ELR (cell line): ENCODE measurements around the gene HOXC4.
A peak's percentile ranks its signal among the peaks of the same experiment; 100 is the strongest.
"Not testable (repeated sequence)": the region's sequence is repeated elsewhere in the genome, so short reads cannot be mapped to it uniquely, and the experiment has no call there.

Experiments
- DNase-seq: peaks from one replicate; pipeline ENCODE4 v3.0.0-alpha.2; 2015; ENCODE audit warnings: low read depth

The HOXC4 gene

GRCh38 chr12:54058128-54058768 lies 4.6 kb downstream of the HOXC4 start:
- DNase-seq = no peak

GRCh38 chr12:54059668-54060067 lies 6.0 kb downstream of the HOXC4 start:
- DNase-seq = no peak

GRCh38 chr12:54060174-54060974 lies 6.7 kb downstream of the HOXC4 start:
- DNase-seq = no peak

GRCh38 chr12:54060975-54061778 lies 7.5 kb downstream of the HOXC4 start:
- DNase-seq = no peak

GRCh38 chr12:54065677-54066076 lies 12.0 kb downstream of the HOXC4 start:
- DNase-seq = no peak

- DNase-seq = no peak
These were observed 12.8 kb downstream of the HOXC4 start for GRCh38 chr12:54066408-54066807.

GRCh38 chr12:54068418-54069070 lies 14.9 kb downstream of the HOXC4 start:
- no peak for DNase-seq

GRCh38 chr12:54071942-54072341 lies 18.3 kb downstream of the HOXC4 start:
- no peak for DNase-seq

- DNase-seq = no peak
These were observed 20.7 kb downstream of the HOXC4 start for GRCh38 chr12:54074308-54074707.

- DNase-seq = no peak
These were observed 21.8 kb downstream of the HOXC4 start for GRCh38 chr12:54075409-54075808.

GRCh38 chr12:54075974-54076373 lies 22.3 kb downstream of the HOXC4 start:
- DNase-seq = no peak

- DNase-seq = not testable (repeated sequence)
These were observed 24.2 kb downstream of the HOXC4 start for GRCh38 chr12:54077843-54078242.

GRCh38 chr12:54079115-54079514 lies 25.5 kb downstream of the HOXC4 start:
- DNase-seq = not testable (repeated sequence)

- DNase-seq = not testable (repeated sequence)
These were observed 26.6 kb downstream of the HOXC4 start for GRCh38 chr12:54080008-54080924.

- DNase-seq = not testable (repeated sequence)
These were observed 27.4 kb downstream of the HOXC4 start for GRCh38 chr12:54081053-54081514.

GRCh38 chr12:54081581-54082396 lies 28.2 kb downstream of the HOXC4 start:
- not testable (repeated sequence) for DNase-seq

- DNase-seq = no peak
These were observed 28.8 kb downstream of the HOXC4 start for GRCh38 chr12:54082397-54082892.

- not testable (repeated sequence) for DNase-seq
These were observed 34.4 kb downstream of the HOXC4 start for GRCh38 chr12:54088011-54088410.

GRCh38 chr12:54089465-54089864 lies 35.8 kb downstream of the HOXC4 start:
- not testable (repeated sequence) for DNase-seq

GRCh38 chr12:54090312-54090711 lies 36.7 kb downstream of the HOXC4 start:
- peak; percentile 5 for DNase-seq
